Stimulated activated CD8-positive, alpha-beta memory T cell treated with anti-CD3 and anti-CD28 coated beads, Interleukin-12 subunit alpha, Interleukin-12 subunit beta, amount 100 ng/mL, for 24 hours (primary cell): ENCODE results near the gene CHIC2.
"Not testable (repeated sequence)": the region's sequence is repeated elsewhere in the genome, so short reads cannot be mapped to it uniquely, and the experiment has no call there.

Experiments
- DNase-seq: peaks from one replicate; pipeline ENCODE4 v3.0.0-alpha.2; 2020; ENCODE audit errors: extremely low read depth

Gene CHIC2

DNA sequence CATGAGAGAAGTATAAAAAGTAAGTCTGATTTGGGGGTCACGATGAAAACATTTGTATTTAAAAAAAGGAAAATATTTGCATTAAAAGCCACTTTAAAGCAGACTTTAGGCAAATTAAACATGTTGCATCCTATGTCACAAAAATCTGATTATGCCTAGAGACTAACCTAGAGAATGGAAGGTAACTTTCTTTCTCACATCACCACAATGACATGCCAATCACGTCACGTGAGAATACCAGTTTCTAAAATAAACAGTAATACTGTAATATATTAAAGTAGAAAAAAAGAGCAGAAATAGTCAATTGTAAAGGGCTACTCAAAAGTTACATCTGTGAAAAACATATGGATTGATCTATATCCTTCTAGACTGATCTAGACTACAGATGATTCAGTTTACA is 3.3 kb downstream of the CHIC2 start:
- DNase-seq, result no peak

DNA sequence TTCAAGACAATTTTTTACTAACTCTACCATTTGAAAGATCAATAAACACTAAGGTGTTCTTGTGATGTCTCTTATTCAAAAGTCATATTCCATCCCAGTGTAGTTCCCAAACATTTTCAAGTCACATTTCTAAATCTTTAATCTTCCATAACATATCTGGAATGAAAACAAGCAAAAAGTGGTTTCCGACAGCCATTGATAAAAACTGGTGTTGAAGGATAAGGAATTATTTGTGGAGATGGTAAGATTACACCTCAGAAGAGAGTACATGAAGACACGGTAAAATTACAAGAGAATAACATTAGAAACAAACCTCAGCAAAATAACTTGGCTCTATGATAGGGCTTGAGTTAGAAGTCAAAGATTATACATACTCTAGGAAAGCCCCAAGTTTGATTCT is 4.3 kb downstream of the CHIC2 start:
- no peak for DNase-seq

DNA sequence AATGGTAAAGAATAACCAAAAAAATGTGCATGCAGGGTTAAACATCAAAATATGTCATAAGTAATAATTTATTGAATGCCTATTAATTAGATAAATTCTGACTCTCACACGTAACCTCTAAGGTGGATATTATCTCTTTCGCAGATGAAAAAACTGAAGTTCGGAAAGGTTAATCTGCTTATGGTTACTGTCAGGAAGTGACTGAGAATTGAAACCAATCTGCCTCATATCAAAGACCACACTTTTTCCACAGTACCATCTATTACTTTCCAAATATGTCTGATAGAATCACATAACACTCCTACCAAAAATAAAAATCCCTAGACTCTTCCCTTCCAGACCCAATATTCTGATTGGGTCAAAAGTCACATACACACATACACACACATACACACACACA is 6.2 kb downstream of the CHIC2 start:
- no peak for DNase-seq

DNA sequence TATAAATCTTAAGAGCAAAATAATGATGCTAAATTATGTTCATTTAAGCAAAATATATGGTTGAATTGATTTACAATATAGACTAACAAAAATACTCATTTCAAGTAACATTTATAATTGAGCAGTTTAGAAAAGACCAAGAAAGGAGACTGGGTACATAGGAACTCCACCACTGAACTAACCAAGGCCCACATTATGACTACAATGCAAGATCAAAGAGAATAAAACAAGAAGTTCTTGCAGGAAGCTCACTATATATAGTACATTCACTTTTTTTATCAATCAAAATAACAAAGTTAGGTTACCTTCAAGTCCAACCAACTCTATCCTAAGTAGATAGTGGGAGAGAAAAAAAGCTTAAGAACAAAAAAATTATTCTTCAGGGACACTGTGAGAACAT is 8.0 kb downstream of the CHIC2 start:
- DNase-seq, result no peak

DNA sequence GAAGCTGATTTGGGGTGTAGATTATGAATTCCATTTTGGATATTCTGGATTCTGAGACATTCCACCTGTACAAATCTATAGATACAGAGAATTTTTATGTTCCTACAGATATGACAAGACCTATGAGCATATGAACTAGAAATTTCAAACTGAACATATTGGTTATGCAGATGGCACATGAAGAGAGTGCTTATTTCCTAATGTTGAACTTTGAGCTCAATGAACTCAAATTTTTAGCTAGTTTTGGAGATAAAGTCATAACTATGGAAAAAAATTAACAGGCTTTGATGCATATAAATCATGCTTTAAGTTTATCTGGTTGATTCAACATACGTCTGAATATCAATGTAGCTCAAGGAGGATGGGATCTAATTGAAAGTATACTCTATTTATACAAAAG is 8.9 kb downstream of the CHIC2 start:
- DNase-seq, result no peak

DNA sequence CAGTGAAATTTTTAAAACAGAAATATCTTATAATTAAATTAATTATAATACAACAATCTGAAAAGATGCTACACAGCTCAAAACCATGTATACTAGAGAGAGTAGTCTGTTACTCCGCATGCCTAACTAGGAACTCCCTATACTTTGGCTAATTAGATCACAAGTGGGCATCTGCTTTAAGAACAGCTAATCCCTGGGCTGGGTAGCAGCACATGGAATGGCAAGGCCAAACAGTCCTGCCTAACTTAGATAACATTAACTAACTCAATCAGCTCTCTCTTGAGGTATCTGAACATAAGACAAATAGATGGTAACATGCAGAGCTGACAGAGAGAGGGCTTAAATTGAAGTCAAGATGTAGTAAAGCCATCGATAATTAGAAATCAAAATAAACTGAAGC is 9.9 kb downstream of the CHIC2 start:
- no peak for DNase-seq

DNA sequence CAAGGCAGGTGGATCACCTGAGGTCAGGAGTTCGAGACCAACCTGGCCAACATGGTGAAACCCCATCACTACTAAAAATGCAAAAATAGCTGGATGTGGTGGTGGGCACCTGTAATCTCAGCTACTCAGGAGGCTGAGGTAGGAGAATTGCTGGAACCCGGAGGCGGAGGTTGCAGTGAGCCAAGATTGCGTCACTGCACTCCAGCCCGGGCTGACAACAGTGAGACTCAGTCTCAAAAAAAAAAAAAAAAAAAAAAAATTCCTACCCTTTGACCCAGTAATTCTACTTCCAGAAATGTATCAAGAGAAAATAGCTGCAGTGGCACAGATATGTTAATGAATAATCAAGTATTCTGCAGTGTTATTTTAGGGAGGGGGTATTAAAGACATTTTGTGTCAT is 11.1 kb downstream of the CHIC2 start:
- not testable (repeated sequence) for DNase-seq

DNA sequence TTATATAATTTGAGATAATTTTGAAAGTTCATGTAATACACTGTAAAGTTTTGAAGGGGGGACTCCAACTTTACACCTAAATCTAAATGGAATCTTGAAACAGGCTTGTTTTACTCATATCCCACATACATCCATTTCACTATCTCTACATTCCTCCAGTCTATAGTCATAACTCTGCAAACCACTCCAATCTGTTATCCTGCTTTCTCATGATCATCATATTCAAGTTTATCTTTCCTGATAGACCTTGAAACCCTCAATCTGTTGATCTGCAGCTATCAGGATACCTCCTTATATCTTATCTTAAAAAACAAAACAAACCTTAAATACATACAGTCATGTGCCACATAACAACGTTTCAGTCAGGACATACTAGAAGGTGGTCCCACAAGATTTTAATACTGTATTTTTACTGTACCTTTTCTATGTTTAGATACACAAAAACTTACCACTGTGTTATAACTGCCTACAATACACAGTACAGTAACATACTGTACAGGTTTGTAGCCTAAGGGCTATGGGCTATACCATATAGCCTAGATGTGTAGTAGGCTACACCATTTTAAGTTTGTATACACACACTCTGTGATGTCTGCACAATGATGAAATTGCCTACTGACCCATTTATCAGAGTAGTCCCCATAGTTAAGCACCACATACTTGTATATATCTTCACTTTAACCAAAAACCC is 14.0 kb downstream of the CHIC2 start:
- DNase-seq, result no peak

DNA sequence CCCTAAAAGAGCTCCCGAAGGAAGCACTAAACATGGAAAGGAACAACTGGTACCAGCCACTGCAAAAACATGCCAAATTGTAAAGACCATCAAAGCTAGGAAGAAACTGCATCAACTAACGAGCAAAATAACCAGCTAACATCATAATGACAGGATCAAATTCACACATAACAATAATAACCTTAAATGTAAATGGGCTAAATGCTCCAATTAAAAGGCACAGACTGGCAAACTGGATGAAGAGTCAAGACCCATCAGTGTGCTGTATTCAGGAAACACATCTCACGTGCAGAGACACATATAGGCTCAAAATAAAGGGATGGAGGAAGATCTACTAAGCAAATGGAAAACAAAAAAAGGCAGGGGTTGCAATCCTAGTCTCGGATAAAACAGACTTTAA is 20.8 kb downstream of the CHIC2 start:
- not testable (repeated sequence) for DNase-seq

DNA sequence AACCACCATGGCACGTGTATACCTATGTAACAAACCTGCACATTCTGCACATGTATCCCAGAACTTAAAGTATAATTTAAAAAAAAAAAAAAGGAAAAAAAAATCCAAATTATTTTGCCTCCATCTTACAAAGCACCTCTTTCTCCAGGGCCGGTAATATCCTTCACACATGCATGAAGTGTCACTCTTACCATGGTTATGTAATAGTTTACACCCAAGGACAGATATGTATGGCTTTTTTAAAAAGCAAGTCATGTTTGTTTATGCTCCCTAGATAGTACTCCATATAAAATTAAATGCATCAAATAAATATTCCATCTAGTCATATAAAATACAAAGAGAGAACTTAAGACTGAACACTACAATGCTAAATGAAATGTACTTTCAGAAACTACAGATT is 22.5 kb downstream of the CHIC2 start:
- DNase-seq, result no peak

DNA sequence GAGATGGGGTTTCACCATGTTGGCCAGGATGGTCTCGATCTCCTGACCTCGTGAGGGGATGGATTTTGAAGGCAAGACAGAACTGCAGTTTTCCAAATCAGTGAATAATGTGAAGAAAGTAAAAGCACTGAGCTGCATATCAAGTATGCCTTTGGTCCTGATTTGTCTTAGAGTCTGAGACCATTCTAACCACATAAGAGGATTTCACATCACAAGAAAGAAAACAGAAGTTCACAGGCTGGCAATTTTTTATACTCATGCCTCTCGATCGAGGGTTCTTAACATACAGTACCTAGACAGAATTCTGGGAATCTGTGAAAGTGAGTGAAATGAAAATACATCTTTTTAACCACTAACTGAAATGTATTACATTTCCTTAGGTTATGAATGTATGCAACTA is 23.3 kb downstream of the CHIC2 start:
- DNase-seq, result no peak

DNA sequence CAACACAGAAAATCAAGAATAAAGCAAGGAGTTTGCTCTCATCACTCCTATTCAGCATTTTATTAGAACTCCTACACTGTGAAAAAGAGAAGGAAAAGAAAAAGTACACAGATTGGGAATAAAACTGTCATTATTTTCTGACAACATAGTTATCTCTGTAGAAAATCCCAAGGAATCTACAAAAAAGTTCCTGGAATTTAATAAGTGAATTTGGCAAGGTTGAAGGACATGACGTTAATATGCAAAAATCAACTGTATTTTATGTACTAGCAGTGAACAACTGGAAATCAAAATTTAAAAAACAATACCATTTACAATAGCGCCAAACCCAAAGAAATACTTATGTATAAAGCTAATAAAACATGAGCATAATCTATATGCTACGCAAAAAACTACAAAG is 26.3 kb downstream of the CHIC2 start:
- DNase-seq, result no peak

DNA sequence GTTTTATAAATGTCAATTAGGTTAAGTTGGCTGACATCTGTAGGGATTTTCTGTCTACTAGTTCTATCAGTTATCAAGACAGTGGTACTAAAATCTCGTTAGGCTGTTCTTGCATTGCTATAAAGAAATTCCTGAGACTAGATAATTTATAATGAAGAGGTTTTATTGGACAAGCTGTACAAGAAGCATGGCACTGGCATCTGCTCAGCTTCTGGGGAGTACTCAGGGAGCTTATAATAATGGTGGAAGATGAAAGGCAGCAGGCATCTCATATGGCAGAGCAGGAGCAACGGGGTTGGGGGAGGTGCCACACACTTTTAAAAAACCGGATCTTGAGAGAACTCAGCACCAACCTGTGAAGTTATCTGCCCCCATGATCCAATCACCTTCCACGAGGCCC is 28.2 kb downstream of the CHIC2 start:
- no peak for DNase-seq

DNA sequence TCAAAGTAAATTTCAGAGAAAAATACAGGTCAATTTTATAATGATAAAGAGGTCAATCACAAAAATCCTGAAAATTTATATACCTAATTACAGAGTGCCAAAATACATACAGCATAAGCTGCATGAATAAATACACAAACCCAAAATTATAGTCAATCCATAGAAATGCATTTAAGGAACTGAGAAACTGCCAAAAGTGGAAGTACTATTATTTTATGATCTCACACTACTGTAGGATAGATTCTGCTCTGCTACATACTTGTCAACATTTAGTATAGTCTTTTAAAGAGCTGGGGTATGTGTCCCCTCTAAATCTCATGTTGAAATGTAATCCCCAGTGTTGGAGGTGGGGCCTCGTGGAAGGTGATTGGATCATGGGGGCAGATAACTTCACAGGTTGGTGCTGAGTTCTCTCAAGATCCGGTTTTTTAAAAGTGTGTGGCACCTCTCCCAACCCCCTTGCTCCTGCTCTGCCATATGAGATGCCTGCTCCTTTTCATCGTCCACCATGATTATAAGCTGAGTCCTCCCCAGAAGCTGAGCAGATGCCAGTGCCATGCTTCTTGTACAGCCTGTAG is 31.8 kb downstream of the CHIC2 start:
- DNase-seq, result no peak

DNA sequence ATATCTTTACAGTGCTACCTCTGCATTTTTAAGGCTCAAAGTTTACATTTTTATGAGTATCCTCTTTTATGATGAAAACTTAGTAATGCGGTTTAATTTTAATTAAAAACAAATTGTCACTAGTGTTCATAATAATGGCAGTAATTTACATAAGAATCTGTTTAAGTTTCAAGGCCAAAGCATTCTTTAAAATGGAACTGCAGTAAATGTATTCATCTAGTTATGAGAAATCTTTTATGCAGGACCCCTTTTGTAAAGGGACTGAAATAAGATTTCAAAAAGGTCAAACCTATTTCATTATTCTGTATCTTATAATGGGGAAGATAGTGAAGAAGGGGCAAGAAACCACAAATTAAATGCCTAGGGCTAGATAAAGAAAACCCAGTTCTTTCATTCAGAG is 37.1 kb downstream of the CHIC2 start:
- DNase-seq, result no peak

DNA sequence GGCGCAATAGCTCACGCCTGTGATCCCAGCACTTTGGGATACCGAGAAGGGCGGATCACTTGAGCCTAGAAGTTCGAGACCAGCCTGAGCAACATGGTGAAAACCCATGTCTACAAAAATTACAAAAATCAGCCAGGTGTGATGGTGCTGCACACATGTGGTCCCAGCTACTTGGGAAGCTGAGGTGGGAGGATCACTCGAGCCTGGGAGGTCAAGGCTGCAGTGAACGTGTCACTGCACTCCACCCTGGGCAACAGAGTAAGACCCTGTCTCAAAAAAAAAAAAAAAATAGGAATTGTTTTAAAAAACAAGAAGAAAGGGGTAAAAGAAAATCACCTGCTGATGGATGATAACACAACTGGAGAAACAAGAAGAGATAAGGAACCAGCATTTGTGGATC is 38.8 kb downstream of the CHIC2 start:
- DNase-seq, result no peak

DNA sequence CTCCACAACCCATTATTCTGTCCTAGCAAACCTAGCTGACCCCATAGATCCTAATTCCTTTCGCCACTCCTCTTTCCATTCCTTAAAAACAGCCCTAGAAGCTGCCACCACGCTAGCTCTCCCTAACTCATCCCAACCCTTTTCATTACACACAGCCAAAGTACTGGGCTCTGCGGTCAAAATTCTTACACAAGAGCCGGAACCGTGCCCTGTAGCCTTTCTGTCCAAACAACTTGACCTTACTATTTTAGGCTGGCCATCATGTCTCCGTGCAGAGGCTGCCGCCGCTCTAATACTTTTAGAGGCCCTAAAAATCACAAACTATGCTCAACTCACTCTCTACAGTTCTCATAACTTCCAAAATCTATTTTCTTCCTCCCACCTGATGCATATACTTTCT is 41.4 kb downstream of the CHIC2 start:
- not testable (repeated sequence) for DNase-seq

DNA sequence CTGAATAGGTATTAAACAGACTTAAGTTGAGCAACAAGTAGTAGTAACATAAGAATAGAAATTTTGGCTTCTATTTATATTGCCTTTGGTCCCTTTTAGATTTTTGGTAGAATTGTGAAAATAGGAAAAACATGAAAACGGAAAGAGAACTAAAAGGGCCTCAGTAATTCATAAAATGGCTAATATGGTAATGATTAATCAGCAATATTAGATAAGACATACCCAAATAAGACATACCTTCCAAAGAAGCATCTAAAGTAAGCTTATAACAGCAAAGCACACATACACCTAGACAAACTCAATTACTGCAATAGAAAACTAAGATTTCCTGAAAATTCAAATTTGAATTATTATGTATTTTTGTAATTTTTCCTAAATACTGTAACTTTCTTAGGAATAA is 46.4 kb downstream of the CHIC2 start:
- DNase-seq, result no peak

DNA sequence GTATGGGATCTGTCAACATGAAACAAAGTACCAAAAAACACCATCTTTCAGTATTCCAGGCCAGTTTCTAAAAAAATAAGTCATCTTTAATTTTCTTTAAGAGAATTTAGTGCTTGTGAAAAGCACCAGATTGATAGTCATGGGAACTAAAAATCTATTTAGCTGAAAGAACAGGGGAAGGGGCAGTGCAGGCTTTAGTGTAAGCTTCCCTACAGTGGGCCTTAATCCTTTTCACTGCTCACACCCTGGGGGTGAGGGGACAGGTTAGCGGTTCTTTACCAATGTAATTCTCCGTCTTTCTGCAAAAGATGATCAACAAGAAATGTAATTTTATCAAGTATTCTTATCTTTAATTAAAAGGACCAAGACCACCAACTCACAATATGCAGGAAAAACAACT is 47.1 kb downstream of the CHIC2 start:
- DNase-seq, result no peak

DNA sequence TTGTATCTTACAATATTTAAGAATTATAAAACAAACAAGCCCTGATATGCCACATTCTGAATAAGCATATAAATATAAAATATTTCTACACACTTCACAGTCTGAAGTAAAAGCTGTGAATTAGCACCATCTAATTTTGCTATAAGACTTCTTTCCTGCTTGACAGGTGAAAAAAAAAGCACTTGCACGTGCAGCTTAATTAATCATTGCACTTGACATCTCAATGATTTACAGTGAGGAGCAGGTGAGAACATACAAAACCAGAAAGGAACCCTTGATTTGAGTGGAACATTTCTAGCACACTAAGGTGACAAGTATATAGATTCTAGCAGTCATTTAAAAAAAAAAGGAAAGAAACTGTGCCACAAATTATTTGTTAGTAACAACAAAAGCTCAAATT is 47.9 kb downstream of the CHIC2 start:
- no peak for DNase-seq

DNA sequence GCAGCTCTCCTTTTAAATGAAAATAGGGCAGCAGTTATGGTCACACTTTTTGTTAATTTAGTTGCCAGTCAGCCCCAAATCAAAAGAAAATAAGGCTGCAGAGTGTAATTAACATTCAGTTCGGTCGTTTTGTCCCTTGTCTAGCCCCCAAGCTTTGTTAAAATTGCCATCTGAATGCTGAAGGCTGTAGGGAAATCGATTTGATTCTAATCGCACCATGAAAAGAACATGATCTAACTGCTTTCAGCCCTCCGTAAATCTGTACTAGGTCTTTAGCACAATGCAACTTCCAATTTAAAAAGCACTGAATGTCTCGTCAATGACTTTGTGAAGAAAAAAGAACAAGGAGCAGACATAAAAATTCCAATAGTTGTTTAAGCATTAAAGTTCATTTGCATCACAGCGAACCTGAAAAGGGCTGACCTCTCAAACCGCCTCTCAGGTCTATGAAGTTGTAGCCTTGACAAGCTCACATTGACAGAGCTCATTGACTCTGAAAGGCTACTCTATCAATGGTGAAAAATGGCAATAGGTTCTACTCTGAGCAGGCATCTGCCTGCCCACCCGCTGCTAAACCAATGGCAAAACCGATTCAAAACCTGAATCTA is 48.9 kb downstream of the CHIC2 start:
- DNase-seq, result no peak

DNA sequence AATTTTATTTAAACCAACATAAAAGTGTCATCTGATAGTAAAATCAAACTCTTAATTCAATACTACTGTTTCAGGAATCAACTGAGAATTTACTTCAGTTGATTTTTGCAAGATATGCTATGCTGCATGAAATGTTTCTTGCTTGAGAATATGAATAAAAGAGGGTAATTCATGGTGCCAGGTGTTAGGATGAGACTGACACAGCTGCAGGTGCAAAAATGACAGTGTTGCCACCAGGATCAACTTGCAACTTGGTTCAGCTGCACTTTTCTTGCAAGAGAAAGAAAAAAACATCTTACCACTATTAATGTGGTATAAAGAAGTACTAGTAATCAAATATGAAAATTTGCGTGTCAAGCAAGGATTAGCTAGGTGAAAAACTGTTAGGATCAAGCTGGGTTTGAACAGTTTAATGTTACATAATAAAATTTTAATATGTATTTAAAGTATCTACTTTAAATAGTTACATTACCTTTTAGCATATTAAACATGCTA is 49.7 kb downstream of the CHIC2 start:
- DNase-seq, result no peak

DNA sequence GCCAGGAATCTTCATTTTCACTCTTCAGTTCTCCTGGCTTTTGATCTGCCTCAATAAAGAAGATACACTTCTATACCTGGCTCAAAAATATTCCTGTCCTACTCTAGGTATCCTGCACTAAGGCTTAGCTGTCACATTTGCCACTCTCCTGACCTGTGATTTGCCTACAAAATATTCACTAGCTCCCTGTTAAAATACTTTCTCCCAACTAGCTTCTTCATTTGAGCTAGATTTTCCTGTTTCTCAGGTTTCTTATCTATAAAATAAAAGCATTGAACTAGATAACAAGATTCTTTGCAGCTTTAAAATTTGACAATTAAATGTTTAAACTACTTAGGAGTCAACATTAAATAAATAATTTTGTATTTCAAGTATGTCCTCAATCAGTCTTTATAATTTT is 53.2 kb downstream of the CHIC2 start:
- DNase-seq, result no peak

DNA sequence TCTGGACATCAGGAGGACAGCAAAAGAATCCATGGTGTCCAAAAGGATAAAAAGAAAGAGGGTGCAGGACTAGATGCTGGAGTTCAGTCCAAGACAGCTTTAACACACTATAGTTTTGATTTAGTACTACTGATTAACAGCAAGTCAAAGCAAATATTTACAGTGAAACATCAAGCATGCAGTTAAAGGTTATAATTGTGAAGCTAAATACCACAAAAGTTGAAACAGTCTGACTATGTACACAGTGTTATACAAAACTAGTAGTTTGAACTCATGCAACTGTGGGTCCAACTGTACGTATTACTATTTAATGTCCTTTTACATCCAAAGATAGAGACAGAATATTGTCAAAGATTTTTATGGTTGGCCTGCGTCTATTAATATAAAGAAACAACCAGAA is 57.6 kb downstream of the CHIC2 start:
- DNase-seq, result no peak
